ENCODE results near the gene ZNF865.
A peak's percentile ranks its signal among the peaks of the same experiment; 100 is the strongest.
"Not testable (repeated sequence)": the region's sequence is repeated elsewhere in the genome, so short reads cannot be mapped to it uniquely, and the experiment has no call there.

The ZNF865 gene

DNA sequence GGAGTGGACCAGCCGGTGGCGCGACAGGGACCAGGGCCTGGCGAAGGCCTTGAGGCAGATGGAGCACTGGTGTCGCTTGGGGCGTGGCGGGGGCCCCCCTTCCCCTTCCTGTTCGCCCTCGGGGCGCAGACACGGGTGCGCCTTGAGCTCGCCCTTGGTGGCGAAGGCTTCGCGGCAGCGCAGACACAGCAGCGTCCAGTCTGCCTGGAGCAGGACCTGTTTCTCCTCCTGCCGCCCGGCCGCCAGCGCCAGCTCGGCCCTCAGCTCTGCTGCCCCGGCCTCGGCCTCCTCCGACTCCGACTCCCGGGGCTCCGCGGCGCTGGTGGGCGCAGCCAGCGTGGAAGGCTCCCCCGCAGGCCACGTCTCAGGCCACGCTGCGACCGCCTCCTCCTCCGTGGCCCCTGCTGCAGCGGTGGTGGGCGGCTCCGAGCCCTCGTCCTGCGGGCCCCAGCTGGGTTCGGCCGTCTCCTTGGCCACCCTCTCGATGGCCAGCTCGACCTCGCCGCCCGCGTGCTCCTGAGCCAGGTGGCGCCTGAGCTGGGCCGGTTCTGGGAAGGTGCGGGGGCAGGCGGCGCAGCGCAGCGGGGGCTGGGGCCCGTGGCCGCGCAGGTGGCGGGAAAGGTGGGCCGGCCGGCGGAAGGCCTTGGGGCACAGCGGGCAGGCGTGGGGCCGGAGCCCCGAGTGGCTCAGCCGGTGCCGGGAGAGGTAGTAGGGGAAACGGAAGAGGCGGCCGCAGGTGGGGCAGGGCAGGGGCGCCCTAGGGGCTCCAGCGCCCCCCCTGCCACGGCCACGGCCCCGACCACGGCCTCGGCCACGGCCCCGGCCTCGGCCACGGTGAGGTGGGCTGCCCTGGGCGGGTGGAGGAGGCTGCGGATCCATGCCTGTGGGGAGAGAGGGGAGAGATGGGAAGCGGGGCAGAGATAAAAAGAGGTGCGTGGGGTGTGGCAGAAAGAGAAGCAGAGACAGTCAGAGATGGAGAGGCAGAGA, 26.4 kb upstream of the ZNF865 start:
- H3K27me3 ChIP-seq (ENCODE audit: control insufficient read depth in 2 of 2, insufficient read depth in 2 of 2, low read length in 2 of 2), result no peaks in the 10 kb centered on the region
- peak overlapping the region in 1 of 2 donors; percentile 82 for H3K4me3 ChIP-seq (ENCODE audit: low read length in 2 of 2)
- H3K9me3 ChIP-seq (ENCODE audit: control insufficient read depth in 2 of 2, low read length in 2 of 2), result no peaks in the 10 kb centered on the region
- no peak overlapping the region for H3K27ac ChIP-seq (ENCODE audit: low read depth in 2 of 2, low read length in 2 of 2)
- peaks cover 4 to 6% of the 10 kb centered on the region in 2 donors for H3K36me3 ChIP-seq (ENCODE audit: control insufficient read depth in 2 of 2, insufficient read depth in 2 of 2, low read length in 2 of 2)
- H3K4me1 ChIP-seq (ENCODE audit: control insufficient read depth in 2 of 2, insufficient read depth in 2 of 2, low read length in 2 of 2), result peaks cover 11 to 12% of the 10 kb centered on the region in 2 donors
- no peak overlapping the region for H3K9ac ChIP-seq (ENCODE audit: low read depth in 1 of 2, low read length in 2 of 2)

DNA sequence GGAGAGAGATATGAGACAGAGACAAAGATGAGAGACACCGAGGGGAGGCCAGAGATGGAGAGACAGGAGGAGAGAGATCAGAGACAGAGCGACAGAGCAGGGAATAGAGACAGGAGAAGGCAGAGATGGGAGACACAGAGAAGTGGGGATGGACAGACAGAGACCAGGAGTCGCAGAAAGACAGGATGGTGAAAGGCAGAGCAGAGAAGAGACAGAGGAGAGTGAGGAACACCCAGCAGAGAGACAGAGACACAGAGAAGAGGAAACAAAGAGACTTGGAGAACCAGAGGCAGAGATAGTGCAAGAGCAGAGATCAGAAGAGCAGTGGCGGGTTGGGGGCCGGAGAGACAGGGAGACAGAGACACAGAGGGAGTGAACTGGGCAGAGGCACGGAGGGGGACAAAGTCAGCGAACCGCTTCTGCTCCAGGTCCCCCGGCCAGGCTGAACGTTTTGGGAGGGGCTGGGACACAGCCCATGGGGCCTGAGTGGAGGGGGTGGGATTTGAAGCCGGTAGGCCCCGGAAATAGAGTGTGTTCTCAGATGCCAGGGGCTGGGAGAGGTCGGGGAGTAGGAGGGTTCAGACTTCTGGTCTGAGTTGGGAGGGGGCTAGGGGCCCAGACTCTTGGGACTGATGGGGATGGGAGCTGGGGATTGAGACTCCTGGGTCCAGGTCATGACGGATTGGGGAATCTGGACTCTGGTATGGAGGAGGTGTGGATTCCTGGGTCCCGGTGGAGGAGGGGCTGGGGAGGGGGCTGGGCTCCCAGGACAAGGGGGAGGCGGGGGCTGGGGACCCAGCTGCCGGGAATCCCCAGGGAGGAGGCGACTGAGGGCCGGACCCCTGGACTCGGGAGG, 25.5 kb upstream of the ZNF865 start:
- peaks cover 0 to 5% of the 10 kb centered on the region in 2 donors for H3K27me3 ChIP-seq (ENCODE audit: control insufficient read depth in 2 of 2, insufficient read depth in 2 of 2, low read length in 2 of 2)
- H3K9me3 ChIP-seq (ENCODE audit: control insufficient read depth in 2 of 2, low read length in 2 of 2), result no peaks in the 10 kb centered on the region
- peak overlapping the region; percentile 54 to 81 for H3K27ac ChIP-seq (ENCODE audit: low read depth in 2 of 2, low read length in 2 of 2)

DNA sequence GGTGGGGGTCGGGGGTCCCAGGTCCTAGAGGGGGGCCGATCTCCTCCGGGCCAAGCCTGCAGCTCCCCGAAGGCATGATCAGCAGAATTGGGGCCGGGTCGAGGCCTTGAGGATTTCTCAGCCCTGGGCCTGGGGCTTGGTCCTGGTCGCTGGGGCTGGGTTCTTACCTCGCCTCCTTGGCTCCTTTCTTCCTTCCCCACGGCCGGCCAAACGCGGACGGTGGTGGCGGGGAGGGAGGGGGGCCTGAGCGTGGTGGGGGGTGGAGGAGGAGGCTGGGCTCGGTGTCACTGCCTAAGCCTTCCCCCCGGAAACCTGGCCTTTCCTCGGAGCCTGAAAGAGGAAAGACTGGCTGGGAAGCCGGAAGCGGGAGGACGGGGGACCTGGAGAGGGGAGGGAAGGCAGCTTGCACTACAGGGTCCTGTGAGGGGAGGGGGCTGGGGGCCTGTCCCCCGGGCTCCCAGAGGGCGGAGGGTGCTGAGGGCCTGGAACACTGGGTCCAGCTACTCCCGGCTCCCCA, 24.8 kb upstream of the ZNF865 start, which contains the start of gene ZNF579:
Gene ZNF579 (minus strand): TSS at position 221 of the 517 bp plus-strand sequence. CDS start 1,209 bp downstream, outside the sequence.
- Histone ChIP-seq H3K4me3 (ENCODE audit: low read length in 2 of 2) (peak within 1 kb of the TSS; percentile 76 to 82), H3K27ac (ENCODE audit: low read depth in 2 of 2, low read length in 2 of 2) (peak within 1 kb of the TSS; percentile 54 to 81), H3K36me3 (ENCODE audit: control insufficient read depth in 2 of 2, insufficient read depth in 2 of 2, low read length in 2 of 2) (peaks cover 4 to 6% of the 10 kb centered on the region in 2 donors), H3K27me3 (ENCODE audit: control insufficient read depth in 2 of 2, insufficient read depth in 2 of 2, low read length in 2 of 2) (peaks cover 0 to 7% of the 10 kb centered on the region in 2 donors), H3K9me3 (ENCODE audit: control insufficient read depth in 2 of 2, low read length in 2 of 2) (no peaks in the 10 kb centered on the region), H3K9ac (ENCODE audit: low read depth in 1 of 2, low read length in 2 of 2) (peak within 1 kb of the TSS; percentile 73 to 81), H3K4me1 (ENCODE audit: control insufficient read depth in 2 of 2, insufficient read depth in 2 of 2, low read length in 2 of 2) (peaks cover 11 to 12% of the 10 kb centered on the region in 2 donors)

More for the DNA sequence above, 25.5 kb upstream of the ZNF865 start:
- H3K9ac ChIP-seq (ENCODE audit: low read depth in 1 of 2, low read length in 2 of 2), result peak overlapping the region; percentile 63 to 73
- H3K4me1 ChIP-seq (ENCODE audit: control insufficient read depth in 2 of 2, insufficient read depth in 2 of 2, low read length in 2 of 2), result peaks cover 11 to 12% of the 10 kb centered on the region in 2 donors
- peak overlapping the region; percentile 76 to 82 for H3K4me3 ChIP-seq (ENCODE audit: low read length in 2 of 2)
- peaks cover 4 to 6% of the 10 kb centered on the region in 2 donors for H3K36me3 ChIP-seq (ENCODE audit: control insufficient read depth in 2 of 2, insufficient read depth in 2 of 2, low read length in 2 of 2)

DNA sequence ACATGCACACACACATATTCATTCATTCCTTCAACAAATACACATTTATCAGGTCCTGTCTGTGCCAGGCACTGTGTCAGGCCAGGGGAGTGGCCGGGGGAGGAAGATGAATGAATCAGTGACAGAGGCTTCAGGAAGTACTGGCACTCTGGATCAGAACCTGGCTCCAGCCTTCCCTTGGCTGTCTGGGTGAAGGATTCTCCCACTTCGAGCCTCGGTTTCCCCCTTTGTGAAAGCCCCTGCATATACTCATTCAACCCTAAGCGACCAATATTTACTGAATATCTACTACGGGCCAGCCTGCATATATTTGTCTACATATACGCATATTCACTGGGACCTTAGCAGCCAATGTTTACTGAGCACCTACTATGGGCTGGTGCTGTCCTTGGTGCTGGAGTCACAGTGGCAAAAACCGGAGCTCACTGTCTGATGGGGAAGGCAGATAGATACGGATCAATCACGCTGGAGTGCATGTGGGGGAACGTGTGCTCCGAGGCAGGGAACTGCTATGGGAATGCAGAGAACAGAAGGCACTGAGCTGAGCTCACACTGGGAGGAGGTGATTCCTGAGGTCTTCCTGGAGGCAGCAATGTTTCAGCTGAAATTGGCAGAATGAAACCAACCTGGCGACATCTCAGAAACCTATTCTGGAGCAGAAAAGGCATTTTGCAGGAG, 24.2 kb upstream of the ZNF865 start:
- Histone ChIP-seq H3K36me3 (ENCODE audit: control insufficient read depth in 2 of 2, insufficient read depth in 2 of 2, low read length in 2 of 2) (peaks cover 4 to 6% of the 10 kb centered on the region in 2 donors), H3K4me1 (ENCODE audit: control insufficient read depth in 2 of 2, insufficient read depth in 2 of 2, low read length in 2 of 2) (peaks cover 13 to 16% of the 10 kb centered on the region in 2 donors), H3K9ac (ENCODE audit: low read depth in 1 of 2, low read length in 2 of 2) (peak overlapping the region; percentile 73 to 81), H3K27me3 (ENCODE audit: control insufficient read depth in 2 of 2, insufficient read depth in 2 of 2, low read length in 2 of 2) (peaks cover 0 to 11% of the 10 kb centered on the region in 2 donors), H3K4me3 (ENCODE audit: low read length in 2 of 2) (peak overlapping the region; percentile 76 to 82), H3K27ac (ENCODE audit: low read depth in 2 of 2, low read length in 2 of 2) (peak overlapping the region; percentile 54 to 81), H3K9me3 (ENCODE audit: control insufficient read depth in 2 of 2, low read length in 2 of 2) (no peaks in the 10 kb centered on the region)

DNA sequence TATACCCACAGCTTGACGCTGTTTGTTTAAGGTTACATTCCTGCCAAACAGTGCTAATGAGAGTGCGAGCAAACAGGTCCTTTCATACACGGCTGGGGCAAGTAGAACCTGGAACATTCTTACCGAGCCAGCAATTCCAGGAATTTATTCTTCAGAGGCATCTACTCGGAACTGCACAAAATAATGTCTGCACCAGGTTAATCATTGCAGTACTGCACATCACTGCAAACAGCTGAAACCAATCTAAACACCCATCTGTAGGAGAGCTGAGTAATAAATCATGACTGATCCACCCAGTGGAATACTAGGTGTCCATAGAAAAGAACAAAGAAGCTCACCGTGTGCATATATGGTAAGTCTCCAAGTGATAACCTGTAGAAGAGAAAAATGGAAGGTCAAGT, 23.6 kb upstream of the ZNF865 start:
- Histone ChIP-seq H3K36me3 (ENCODE audit: control insufficient read depth in 2 of 2, insufficient read depth in 2 of 2, low read length in 2 of 2) (peaks cover 4 to 5% of the 10 kb centered on the region in 2 donors), H3K4me3 (ENCODE audit: low read length in 2 of 2) (peak overlapping the region in 1 of 2 donors; percentile 82), H3K4me1 (ENCODE audit: control insufficient read depth in 2 of 2, insufficient read depth in 2 of 2, low read length in 2 of 2) (peaks cover 17 to 18% of the 10 kb centered on the region in 2 donors), H3K9ac (ENCODE audit: low read depth in 1 of 2, low read length in 2 of 2) (no peak overlapping the region), H3K9me3 (ENCODE audit: control insufficient read depth in 2 of 2, low read length in 2 of 2) (no peaks in the 10 kb centered on the region), H3K27me3 (ENCODE audit: control insufficient read depth in 2 of 2, insufficient read depth in 2 of 2, low read length in 2 of 2) (peaks cover 0 to 11% of the 10 kb centered on the region in 2 donors), H3K27ac (ENCODE audit: low read depth in 2 of 2, low read length in 2 of 2) (no peak overlapping the region)

DNA sequence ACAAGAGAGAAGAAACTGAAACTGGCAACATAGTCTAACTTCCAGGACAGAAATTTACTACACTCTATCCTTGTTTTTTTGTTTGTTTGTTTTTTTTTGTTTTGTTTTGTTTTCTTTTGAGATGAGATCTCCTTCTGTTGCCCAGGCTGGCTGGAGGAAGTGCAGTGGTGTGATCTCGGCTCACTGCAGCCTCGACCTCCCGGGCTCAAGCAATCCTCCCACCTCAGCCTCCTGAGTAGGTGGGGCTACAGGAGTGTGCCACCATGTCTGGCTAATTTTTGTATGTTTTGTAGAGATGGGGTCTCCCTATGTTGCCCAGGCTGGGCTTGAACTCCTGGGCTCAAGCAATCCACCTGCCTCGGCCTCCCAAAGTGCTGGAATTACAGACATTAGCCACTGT, 23.2 kb upstream of the ZNF865 start:
- H3K27me3 ChIP-seq (ENCODE audit: control insufficient read depth in 2 of 2, insufficient read depth in 2 of 2, low read length in 2 of 2), result peaks cover 0 to 11% of the 10 kb centered on the region in 2 donors
- not testable (repeated sequence) for H3K9me3 ChIP-seq (ENCODE audit: control insufficient read depth in 2 of 2, low read length in 2 of 2); H3K36me3 ChIP-seq (ENCODE audit: control insufficient read depth in 2 of 2, insufficient read depth in 2 of 2, low read length in 2 of 2); H3K27ac ChIP-seq (ENCODE audit: low read depth in 2 of 2, low read length in 2 of 2); H3K9ac ChIP-seq (ENCODE audit: low read depth in 1 of 2, low read length in 2 of 2); H3K4me3 ChIP-seq (ENCODE audit: low read length in 2 of 2)
- peaks cover 20 to 21% of the 10 kb centered on the region in 2 donors for H3K4me1 ChIP-seq (ENCODE audit: control insufficient read depth in 2 of 2, insufficient read depth in 2 of 2, low read length in 2 of 2)

DNA sequence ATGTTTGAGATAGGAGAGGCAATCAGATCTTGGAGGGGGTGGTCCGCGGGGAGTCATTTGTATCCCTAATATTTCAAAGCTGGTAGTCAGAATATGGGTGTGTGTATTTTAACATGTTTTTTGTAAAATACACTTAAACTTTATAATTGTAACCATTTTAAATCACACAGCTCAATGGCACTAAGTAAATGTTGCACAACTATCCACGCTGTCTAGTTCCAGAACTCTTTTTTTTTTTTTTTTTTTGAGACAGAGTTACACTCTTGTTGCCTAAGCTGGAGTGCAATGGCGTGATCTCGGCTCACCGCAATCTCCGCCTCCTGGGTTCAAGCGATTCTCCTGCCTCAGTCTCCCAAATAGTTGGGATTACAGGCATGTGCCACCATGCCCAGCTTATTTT, 21.6 kb upstream of the ZNF865 start:
- Histone ChIP-seq H3K4me1 (ENCODE audit: control insufficient read depth in 2 of 2, insufficient read depth in 2 of 2, low read length in 2 of 2) (peaks cover 20 to 21% of the 10 kb centered on the region in 2 donors), H3K27me3 (ENCODE audit: control insufficient read depth in 2 of 2, insufficient read depth in 2 of 2, low read length in 2 of 2) (peaks cover 0 to 11% of the 10 kb centered on the region in 2 donors)
- not testable (repeated sequence) for H3K9me3 ChIP-seq (ENCODE audit: control insufficient read depth in 2 of 2, low read length in 2 of 2); H3K4me3 ChIP-seq (ENCODE audit: low read length in 2 of 2); H3K9ac ChIP-seq (ENCODE audit: low read depth in 1 of 2, low read length in 2 of 2); H3K27ac ChIP-seq (ENCODE audit: low read depth in 2 of 2, low read length in 2 of 2); H3K36me3 ChIP-seq (ENCODE audit: control insufficient read depth in 2 of 2, insufficient read depth in 2 of 2, low read length in 2 of 2)

DNA sequence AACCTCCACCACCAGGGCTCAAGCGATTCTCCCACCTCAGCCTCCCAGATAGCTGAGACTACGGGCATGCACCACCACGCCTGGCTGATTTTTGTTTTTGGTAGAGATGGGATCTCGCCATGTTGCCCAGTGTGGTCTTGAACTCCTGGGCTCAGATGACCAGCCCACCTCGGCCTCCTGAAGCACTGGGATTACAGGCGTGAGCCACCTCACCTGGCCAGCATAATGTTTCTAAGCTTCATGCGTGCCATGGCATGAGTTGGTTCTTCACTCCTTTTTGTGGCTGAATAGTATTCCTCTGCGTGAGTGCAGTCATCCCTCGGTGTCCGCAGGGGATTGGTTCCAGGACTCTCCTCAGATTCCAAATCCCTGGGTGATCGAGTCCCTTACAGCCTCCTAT, 20.6 kb upstream of the ZNF865 start:
- H3K4me3 ChIP-seq (ENCODE audit: low read length in 2 of 2), result no peak overlapping the region
- peaks cover 20 to 21% of the 10 kb centered on the region in 2 donors for H3K4me1 ChIP-seq (ENCODE audit: control insufficient read depth in 2 of 2, insufficient read depth in 2 of 2, low read length in 2 of 2)
- H3K9me3 ChIP-seq (ENCODE audit: control insufficient read depth in 2 of 2, low read length in 2 of 2), result no peaks in the 10 kb centered on the region
- H3K36me3 ChIP-seq (ENCODE audit: control insufficient read depth in 2 of 2, insufficient read depth in 2 of 2, low read length in 2 of 2), result no peaks in the 10 kb centered on the region
- no peak overlapping the region for H3K9ac ChIP-seq (ENCODE audit: low read depth in 1 of 2, low read length in 2 of 2)
- no peak overlapping the region for H3K27ac ChIP-seq (ENCODE audit: low read depth in 2 of 2, low read length in 2 of 2)
- peaks cover 0 to 11% of the 10 kb centered on the region in 2 donors for H3K27me3 ChIP-seq (ENCODE audit: control insufficient read depth in 2 of 2, insufficient read depth in 2 of 2, low read length in 2 of 2)

DNA sequence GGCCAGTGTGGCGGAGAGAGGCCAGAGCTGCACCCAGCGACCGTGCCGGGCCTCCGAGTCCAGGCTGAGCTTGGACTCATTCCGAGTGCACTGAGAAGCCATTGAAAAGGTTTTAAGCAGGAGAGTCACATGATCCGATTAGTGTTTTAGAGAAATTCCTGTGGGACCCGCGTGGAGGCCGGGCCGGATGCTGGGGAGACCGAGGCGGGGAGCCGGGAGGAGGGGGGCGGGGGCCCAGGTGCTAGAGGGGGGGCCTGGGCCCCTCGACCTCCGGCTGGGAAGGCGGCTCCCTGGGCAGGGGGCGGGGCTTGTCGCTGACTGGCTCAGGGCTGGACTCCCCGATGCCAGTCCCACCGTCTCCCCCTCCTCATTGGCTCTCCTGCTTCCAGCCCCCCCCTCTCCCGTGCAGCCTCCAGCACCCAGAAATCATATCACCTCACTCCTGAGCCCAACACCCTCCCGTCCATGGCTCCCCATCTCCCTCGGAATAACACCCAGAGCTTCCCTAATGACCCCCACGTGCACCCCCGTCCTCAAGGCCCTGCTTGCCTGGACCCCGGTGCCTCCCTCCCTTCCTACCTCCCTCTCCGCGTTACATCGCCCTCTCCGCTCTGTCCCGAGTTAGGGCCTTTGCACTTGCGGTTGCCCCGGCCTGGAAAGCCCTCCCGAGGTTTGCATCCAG, 19.6 kb upstream of the ZNF865 start:
- Histone ChIP-seq H3K9ac (ENCODE audit: low read depth in 1 of 2, low read length in 2 of 2) (peak overlapping the region in 1 of 2 donors; percentile 20), H3K9me3 (ENCODE audit: control insufficient read depth in 2 of 2, low read length in 2 of 2) (no peaks in the 10 kb centered on the region), H3K27ac (ENCODE audit: low read depth in 2 of 2, low read length in 2 of 2) (peak overlapping the region in 1 of 2 donors; percentile 16), H3K4me3 (ENCODE audit: low read length in 2 of 2) (peak overlapping the region; percentile 22 to 60), H3K4me1 (ENCODE audit: control insufficient read depth in 2 of 2, insufficient read depth in 2 of 2, low read length in 2 of 2) (peaks cover 20 to 21% of the 10 kb centered on the region in 2 donors), H3K27me3 (ENCODE audit: control insufficient read depth in 2 of 2, insufficient read depth in 2 of 2, low read length in 2 of 2) (peaks cover 0 to 11% of the 10 kb centered on the region in 2 donors), H3K36me3 (ENCODE audit: control insufficient read depth in 2 of 2, insufficient read depth in 2 of 2, low read length in 2 of 2) (no peaks in the 10 kb centered on the region)

All from mucosa of rectum (tissue), 2 donors.